NCI-H226 (cell line): ENCODE measurements around the gene PPP1R9A.
A peak's percentile ranks its signal among the peaks of the same experiment; 100 is the strongest.

Experiments used
- DNase-seq: peaks from one replicate; pipeline ENCODE4 v3.0.0-alpha.2; 2015

Gene PPP1R9A

GRCh38 chr7:94912085-94912484 lies 4.7 kb downstream of the PPP1R9A start:
- no peak for DNase-seq

GRCh38 chr7:94913391-94913790 lies 6.0 kb downstream of the PPP1R9A start:
- no peak for DNase-seq

- DNase-seq: no peak
Observed at GRCh38 chr7:94921911-94922310, 14.5 kb downstream of the PPP1R9A start.

GRCh38 chr7:94922457-94922856 lies 15.1 kb downstream of the PPP1R9A start:
- DNase-seq: no peak

- no peak for DNase-seq
Observed at GRCh38 chr7:94923412-94923811, 16.0 kb downstream of the PPP1R9A start.

GRCh38 chr7:94928168-94928707 lies 20.8 kb downstream of the PPP1R9A start:
- no peak for DNase-seq

DNA sequence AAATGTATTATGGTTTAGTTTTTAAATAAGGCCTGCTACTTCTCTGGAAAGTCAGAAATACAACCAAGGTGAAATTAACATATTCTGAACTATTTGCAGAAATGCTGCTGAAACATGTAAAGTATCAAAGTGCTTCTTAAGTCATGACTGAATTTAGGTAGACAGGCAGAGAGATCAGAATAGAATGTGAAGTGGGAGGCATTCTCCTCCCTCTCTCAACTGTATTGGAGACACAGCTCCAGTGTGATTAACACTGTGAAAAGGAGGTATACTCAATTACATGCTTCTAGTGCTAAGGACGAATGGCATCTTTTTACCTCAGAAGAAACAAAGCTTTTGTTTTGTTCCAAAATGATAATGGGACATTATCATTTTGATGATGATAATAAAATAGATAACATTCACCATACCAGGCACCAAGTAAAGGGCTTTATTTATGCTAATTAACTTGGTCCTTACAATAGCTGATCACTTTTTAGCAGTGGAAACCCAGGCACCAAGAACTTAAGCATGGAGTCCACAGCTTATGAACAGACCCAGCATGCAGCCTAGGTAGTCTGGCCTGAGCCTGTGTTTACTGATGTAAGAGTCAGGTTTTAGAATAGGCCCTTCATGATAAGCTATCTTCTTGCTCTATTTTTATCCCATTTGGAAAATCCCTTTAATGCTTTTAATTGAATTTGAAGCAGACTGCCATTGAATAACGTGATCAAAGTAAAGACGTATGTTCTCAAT lies 26.0 kb downstream of the PPP1R9A start:
- DNase-seq: no peak

- DNase-seq: no peak
Observed at GRCh38 chr7:94939395-94939794, 32.0 kb downstream of the PPP1R9A start.

GRCh38 chr7:94940241-94940640 lies 32.8 kb downstream of the PPP1R9A start:
- DNase-seq: no peak

DNA sequence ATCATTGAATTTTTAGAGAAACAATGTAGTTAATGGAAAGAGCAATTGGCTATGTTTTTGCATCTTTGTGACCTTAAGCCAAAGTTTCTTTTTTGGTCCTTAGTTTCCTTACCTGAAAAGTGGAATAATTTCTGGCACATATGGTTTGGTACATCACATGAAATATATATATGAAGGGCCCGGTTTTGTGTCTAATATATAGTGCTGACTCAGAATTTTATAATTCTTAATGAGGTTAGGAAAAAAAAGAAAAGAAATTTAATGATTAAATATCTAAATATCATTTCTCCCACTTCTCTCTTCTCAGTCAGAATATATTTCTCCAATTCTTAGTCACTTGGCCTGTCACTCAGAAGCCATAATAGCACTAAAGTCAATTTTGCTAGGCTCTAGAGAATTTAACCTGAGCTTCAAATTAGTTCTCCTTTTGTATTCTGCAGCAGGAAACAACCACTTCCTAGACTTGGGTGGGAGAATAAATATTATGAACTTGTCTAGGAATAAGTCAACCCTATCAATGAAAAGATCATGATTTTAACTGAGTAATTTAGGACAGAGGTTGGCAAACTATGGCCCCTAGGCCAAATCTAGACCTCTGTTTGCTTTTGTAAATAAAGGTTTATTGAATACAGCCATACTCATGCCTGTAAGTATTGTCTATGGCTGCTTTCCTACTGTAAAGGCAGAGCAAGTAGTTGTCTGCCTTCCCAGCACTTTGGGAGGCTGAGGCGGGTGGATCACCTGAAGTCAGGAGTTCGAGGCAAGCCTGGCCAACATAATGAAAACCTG lies 34.6 kb downstream of the PPP1R9A start:
- no peak for DNase-seq

GRCh38 chr7:94943134-94943533 lies 35.7 kb downstream of the PPP1R9A start:
- no peak for DNase-seq

DNA sequence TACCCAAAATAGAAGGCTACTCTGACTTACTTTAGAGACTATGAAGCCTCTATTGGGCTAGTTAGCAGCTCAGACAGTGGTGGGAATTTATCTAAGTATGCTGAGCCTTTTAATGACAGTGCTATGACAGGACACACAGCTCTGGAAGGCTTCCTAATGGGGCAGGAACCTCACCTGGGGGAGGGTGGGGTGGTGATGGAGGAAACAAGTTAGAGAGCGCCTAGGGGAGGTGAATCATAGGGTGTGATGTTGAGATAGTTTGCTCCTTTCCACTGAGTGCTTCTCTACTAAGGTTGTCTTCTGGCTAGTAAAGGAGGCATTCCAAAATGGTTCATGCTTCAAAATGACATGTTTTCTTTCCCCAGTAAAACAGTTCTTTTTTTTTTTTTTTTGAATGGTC lies 42.1 kb downstream of the PPP1R9A start:
- peak; percentile 15 for DNase-seq

DNA sequence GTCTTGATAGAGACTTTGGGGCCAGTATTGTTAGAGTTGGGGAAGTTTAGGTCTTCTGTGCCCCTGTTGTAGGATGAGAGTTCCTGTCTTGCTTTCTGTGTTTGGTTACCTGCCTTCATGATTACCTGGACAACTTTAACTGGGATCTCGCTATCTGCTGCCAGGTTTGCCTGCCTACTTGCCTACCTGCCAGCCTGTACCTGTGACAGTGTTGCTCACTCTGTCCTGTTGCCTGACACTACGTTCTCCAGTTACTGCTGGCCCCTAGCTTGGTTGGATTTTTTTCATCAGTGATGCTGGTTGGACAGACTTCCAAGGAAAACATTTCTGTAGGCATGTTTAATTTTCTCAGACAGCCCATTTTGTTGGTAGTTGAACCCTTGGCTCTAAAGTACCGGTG lies 48.4 kb downstream of the PPP1R9A start:
- no peak for DNase-seq

GRCh38 chr7:94957061-94957460 lies 49.7 kb downstream of the PPP1R9A start:
- DNase-seq: no peak

- no peak for DNase-seq
Observed at GRCh38 chr7:94962661-94963060, 55.3 kb downstream of the PPP1R9A start.

GRCh38 chr7:94969434-94970084 lies 62.2 kb downstream of the PPP1R9A start:
- no peak for DNase-seq

DNA sequence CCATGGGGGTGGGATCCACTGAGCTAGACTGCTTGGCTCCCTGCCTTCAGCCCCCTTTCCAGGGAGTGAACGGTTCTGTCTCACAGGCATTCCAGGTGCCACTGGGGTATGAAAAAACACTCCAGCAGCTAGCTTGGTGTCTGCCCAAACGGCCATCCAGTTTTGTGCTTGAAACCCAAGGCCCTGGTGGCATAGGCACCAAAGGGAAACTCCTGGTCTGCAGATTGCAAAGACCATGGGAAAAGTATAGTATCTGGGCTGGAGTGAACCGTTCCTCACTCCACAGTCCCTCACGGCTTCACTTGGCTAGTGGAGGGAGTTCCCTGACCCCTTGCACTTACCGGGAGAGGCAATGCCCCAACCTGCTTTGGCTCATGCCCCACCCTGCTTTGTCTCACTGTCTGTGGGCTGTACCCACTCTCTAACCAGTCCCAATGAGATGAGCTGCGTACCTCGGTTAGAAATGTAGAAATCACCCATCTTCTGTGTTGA lies 62.7 kb downstream of the PPP1R9A start:
- DNase-seq: no peak

DNA sequence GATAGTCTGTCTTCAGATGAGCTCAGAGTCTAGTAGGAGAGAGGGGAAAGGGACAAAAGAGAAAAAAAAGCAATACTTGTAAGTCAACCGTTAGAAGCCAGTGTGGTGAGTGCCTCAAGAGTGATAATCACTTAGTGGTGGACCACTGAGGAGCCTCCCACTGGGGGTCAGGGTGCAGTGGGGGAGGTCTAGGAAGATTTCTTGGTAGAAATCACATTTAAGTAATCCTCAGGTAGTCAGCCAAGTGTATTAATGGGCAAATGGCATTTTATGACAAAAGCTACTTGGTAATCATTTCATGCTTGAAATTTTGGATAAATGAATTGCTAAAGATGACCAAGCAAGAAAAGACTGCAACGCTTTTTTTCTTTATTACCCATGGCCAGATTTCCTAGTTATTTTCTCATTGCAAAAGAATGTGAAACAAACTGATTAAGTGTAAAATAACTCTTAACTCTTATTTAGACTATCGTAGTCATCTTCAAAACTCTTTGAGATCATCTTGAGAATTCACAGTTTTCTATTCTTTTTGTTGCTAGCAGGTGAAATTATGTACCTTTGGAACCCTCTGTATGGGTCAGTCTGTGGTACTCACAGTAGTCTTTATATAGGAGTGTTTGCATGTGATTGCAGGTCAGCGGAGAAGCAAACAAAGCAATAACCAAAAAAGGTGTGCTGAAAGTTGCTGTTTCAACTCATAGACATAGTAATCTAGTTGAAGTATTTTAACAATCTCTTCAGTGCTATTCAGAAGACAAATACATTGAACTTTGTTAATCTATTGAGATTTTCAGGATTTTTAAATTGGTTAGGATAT lies 63.9 kb downstream of the PPP1R9A start:
- DNase-seq: no peak

DNA sequence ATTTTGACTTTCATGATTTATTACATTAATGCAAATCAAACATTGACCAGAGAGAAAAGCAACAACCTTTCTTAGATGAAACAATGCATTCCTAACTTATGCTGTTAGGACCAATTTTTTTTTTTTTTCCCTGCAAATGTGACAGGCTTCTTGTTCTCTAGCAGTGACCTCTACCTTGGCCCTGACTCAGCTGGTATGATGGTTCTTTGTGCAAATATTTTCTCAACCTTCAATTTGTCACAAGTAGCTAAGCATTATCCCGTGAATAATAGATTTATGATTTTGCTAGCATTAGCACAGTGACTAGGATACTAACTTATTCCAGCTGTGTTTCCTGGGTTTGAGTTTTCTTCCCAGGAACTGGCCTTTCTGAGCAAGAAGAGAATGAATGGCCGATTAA lies 64.9 kb downstream of the PPP1R9A start:
- no peak for DNase-seq

DNA sequence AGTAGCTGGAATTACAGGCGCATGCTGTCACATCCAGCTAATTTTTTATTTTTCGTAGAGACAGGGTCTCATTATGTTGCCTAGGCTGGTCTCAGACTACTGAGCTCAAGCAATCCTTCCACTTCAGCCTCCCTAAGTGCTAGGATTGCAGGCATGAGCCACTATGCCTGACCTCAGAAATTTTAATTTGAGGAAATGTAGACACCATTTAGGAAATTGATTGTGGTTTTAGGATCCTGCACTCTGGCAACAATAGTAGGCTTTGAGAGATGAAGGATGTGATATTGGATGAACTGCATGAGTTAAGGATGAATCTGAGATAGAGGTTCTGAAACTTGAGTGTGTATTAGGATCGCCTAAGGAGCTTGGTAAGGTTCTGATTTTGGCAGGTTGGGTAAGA lies 66.5 kb downstream of the PPP1R9A start:
- DNase-seq: no peak

DNA sequence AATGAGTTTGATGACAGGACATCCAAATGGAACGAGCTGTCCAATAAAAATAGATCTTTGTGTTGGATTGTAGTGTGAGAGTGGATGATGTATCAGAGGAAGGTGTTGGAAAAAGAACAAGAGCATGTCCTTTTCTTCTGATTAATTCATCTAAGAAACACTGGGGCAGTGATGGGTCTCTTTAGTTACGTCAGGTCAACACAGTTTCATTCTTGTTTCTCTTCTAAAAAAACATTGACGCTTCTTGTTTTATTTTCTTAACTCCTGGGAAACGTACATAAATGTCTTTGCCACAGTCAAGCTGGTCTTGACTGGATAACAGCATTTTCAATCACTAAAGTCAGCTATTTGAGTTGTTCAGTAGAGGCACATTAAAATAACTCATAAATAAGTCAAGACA lies 67.0 kb downstream of the PPP1R9A start:
- no peak for DNase-seq

- no peak for DNase-seq
Observed at GRCh38 chr7:94975336-94975735, 67.9 kb downstream of the PPP1R9A start.
